ENCODE results near the gene TPRN.

- TF ChIP-seq ZNF274 (IDR thresholded peaks at IDR 0.05; ENCODE audit: low read depth, low read length) (no peak), SUZ12 (IDR thresholded peaks at IDR 0.05; ENCODE audit: extremely low read depth, insufficient read depth, insufficient read length) (no peak)
Measured at GRCh38 chr9:137145731-137146526, 54.6 kb downstream of the TPRN start.
